Parathyroid adenoma (tissue), 2 donors: ENCODE results near the gene CPB2.

Experiments used
- H2AFZ ChIP-seq: fragments of 300-600 bp; sonication (generic); one replicate; pipeline ENCODE4 v1.7.0; 2017; ENCODE audit warnings: antibody characterized with exemption, mild to moderate bottlenecking
- H3K27ac ChIP-seq: fragments of 300-600 bp; sonication (generic); one replicate; pipeline ENCODE4 v1.7.0; 2017
- H3K27me3 ChIP-seq: fragments of 300-600 bp; sonication (generic); one replicate; pipeline ENCODE4 v1.7.0; 2017; ENCODE audit warnings: low read length; ENCODE audit not compliant: control insufficient read depth, insufficient read depth
- H3K36me3 ChIP-seq: fragments of 300-600 bp; sonication (generic); one replicate; pipeline ENCODE4 v1.7.0; 2017; ENCODE audit warnings: low read length; ENCODE audit not compliant: control insufficient read depth, insufficient read depth
- H3K4me1 ChIP-seq: fragments of 300-600 bp; sonication (generic); one replicate; pipeline ENCODE4 v1.7.0; 2017; ENCODE audit warnings: control low read depth
- H3K4me2 ChIP-seq: fragments of 300-600 bp; sonication (generic); one replicate; pipeline ENCODE4 v1.7.0; 2017; ENCODE audit warnings: low read length
- H3K4me3 ChIP-seq: fragments of 300-600 bp; sonication (generic); one replicate; pipeline ENCODE4 v1.7.0; 2017; ENCODE audit warnings: low read depth, low read length
- H3K79me2 ChIP-seq: fragments of 300-600 bp; sonication (generic); one replicate; pipeline ENCODE4 v1.7.0; 2017; ENCODE audit warnings: control low read depth
- H3K9ac ChIP-seq: fragments of 300-600 bp; sonication (generic); one replicate; pipeline ENCODE4 v1.7.0; 2017; ENCODE audit warnings: mild to moderate bottlenecking
- H3K9me3 ChIP-seq: fragments of 300-600 bp; sonication (generic); one replicate; pipeline ENCODE4 v1.7.0; 2017; ENCODE audit warnings: low read length; ENCODE audit not compliant: control insufficient read depth
- CTCF ChIP-seq: fragments of 300-600 bp; sonication (generic); IDR thresholded peaks from one replicate; pipeline ENCODE4 v1.7.0; 2017; ENCODE audit warnings: antibody characterized with exemption, mild to moderate bottlenecking
- donor health status: primary hyperparathyroidism.

CPB2 gene

DNA sequence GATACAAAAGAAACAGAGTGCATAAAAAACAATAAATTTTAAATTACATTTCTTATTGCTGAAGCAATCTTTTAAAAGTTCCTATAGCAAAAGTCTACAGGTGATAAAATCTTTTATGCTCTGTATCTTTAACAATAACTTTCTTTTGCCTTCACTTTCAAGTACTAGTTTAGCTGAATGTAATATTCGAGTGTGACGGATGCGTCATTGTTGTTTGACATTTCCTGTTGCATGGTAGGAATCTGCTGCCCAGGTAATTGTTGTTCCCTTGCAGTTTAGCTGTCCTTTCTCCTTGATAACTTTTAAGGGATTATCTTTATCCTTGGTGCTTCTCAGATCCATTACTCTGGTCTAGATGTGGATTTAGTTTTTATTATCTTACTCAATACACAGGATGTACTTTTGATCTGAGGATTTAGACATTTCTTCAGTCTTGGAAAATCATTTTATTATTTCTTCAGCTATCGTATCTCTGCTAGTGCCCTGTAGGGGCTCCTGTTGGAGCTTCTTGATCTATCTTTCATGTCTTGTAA, 2.1 kb upstream of the CPB2 start:
- Histone ChIP-seq H3K9ac (no peak overlapping the region), H3K4me3 (no peak overlapping the region), H3K27me3 (no peaks in the 10 kb centered on the region), H3K27ac (no peak overlapping the region), H3K36me3 (no peaks in the 10 kb centered on the region), H2AFZ (no peak overlapping the region), H3K4me1 (no peaks in the 10 kb centered on the region), H3K9me3 (no peaks in the 10 kb centered on the region), H3K4me2 (no peak overlapping the region), H3K79me2 (no peaks in the 10 kb centered on the region)
- no peak for TF ChIP-seq CTCF

GRCh38 chr13:46103037-46103436, 1.8 kb downstream of the CPB2 start:
- Histone ChIP-seq H3K27me3 (no peaks in the 10 kb centered on the region), H3K4me3 (no peak overlapping the region), H3K4me1 (no peaks in the 10 kb centered on the region), H3K27ac (no peak overlapping the region), H2AFZ (no peak overlapping the region), H3K79me2 (no peaks in the 10 kb centered on the region), H3K9me3 (no peaks in the 10 kb centered on the region), H3K9ac (no peak overlapping the region), H3K36me3 (no peaks in the 10 kb centered on the region), H3K4me2 (no peak overlapping the region)
- no peak for TF ChIP-seq CTCF

DNA sequence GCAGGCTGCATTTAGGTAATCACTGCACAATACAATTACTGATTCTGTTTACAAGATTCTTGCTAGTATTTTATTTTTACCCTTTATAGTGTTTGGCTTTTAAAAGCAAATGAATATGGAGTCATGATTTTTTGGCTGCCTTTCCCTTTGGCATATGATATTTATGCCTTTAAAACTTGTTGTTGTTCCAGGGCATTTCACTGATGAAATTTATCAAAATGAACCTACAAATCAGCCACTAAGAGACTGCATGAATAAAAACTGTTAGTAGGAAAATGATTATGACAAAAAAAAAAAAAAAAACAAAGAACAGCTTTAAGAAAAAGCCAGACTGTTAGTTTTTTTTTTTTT, 2.6 kb downstream of the CPB2 start:
- H3K4me3 ChIP-seq, result no peak overlapping the region
- H3K27me3 ChIP-seq, result no peaks in the 10 kb centered on the region
- no peaks in the 10 kb centered on the region for H3K4me1 ChIP-seq
- H3K9me3 ChIP-seq, result no peaks in the 10 kb centered on the region
- H3K27ac ChIP-seq, result no peak overlapping the region
- no peak overlapping the region for H3K4me2 ChIP-seq
- H3K9ac ChIP-seq, result no peak overlapping the region
- TF ChIP-seq CTCF, result no peak
- H2AFZ ChIP-seq, result no peak overlapping the region
- no peaks in the 10 kb centered on the region for H3K79me2 ChIP-seq
- no peaks in the 10 kb centered on the region for H3K36me3 ChIP-seq

GRCh38 chr13:46101484-46102254, 3.2 kb downstream of the CPB2 start:
- no peak overlapping the region for H3K9ac ChIP-seq

More at GRCh38 chr13:46101484-46102254, 3.2 kb downstream of the CPB2 start:
- H3K4me2 ChIP-seq, result no peak overlapping the region
- H3K4me1 ChIP-seq, result no peaks in the 10 kb centered on the region
- H3K27ac ChIP-seq, result no peak overlapping the region
- TF ChIP-seq CTCF, result no peak
- no peaks in the 10 kb centered on the region for H3K27me3 ChIP-seq
- no peaks in the 10 kb centered on the region for H3K79me2 ChIP-seq
- no peaks in the 10 kb centered on the region for H3K9me3 ChIP-seq
- H3K4me3 ChIP-seq, result no peak overlapping the region
- no peaks in the 10 kb centered on the region for H3K36me3 ChIP-seq
- H2AFZ ChIP-seq, result no peak overlapping the region
